GM12892 (cell line): ENCODE measurements around the gene PRRC2A.

Source experiments
- POLR2A ChIP-seq: IDR thresholded peaks from 2 replicates; pipeline ENCODE4 v1.6.1; 2011; ENCODE audit warnings: low read depth, low read length, control low read depth
- POLR2AphosphoS5 ChIP-seq: IDR thresholded peaks from 2 replicates; pipeline ENCODE4 v1.6.1; 2011; ENCODE audit warnings: low read depth, low read length, control low read depth

DNA sequence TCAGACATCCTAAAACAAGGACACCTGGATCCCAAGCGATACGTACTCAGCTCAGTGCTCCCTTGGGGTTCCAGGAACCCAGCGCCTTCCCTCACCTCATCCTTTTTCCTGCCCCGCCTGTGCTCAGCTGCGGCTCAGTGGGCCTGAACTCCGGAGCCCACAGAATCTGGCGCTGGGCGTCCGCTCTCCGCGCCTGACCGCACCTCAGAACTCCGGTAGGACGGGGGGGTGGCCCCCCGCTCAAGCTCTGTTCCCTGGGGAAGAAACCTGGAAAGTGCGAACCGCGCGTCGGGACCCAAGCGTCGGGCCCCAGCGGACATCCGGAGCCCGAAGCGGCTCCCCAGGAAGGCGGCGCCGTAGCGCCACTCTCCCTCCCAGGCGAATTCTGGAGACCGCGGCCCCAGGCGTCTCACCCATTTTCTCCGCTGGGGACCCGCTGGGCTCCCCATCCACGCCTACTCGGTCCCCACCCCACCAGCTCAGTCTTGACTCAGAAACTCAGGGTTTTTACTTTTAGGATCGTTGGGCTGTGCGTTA, 60.7 kb downstream of the PRRC2A start:
- TF ChIP-seq POLR2A (no peak), POLR2AphosphoS5 (no peak)
